AG04450 (cell line): ENCODE data around the gene FBN1. TPM values are rescaled to one million over a fixed set of nuclear protein-coding genes. Genes with fewer than 3 reads are reported as not detected.

Experiments
- CTCF ChIA-PET: fragments of 300-600, 350-600 bp; formaldehyde crosslinking; extraction: SDS; loops from one replicate; lab custom pipeline; 2022; ENCODE audit warnings: antibody characterized with exemption, inconsistent platforms; lab: Charles Lee
- POLR2A ChIA-PET: fragments of 350-600 bp; formaldehyde crosslinking; extraction: SDS; loops from one replicate; lab custom pipeline; 2021; ENCODE audit warnings: antibody characterized with exemption, inconsistent platforms; lab: Yijun Ruan, JAX
- DNase-seq: peaks from one replicate; pipeline ENCODE4 v3.0.0-alpha.2; 2011; ENCODE audit warnings: low read depth, low spot score
- H3K27ac ChIP-seq: one replicate; pipeline ENCODE4 v1.5.1; 2012; ENCODE audit warnings: low read depth, low read length, control low read depth
- H3K27me3 ChIP-seq: one replicate; pipeline ENCODE4 v1.6.0; 2012; ENCODE audit warnings: low read length; ENCODE audit not compliant: control insufficient read depth, insufficient read depth
- H3K4me3 ChIP-seq: 2 replicates; pipeline ENCODE4 v1.5.1; 2011; ENCODE audit warnings: mild to moderate bottlenecking, low read depth, low read length, control low read depth
- H3K9me3 ChIP-seq: 2 replicates; pipeline ENCODE4 v1.5.1; 2012; ENCODE audit warnings: low read length; ENCODE audit not compliant: control insufficient read depth, insufficient read depth
- CTCF ChIP-seq: IDR thresholded peaks from 2 replicates; pipeline ENCODE4 v1.5.1; 2011; ENCODE audit warnings: low read depth, low read length, control low read depth, inconsistent platforms
- polyA plus RNA-seq: library from polyadenylated mRNA; depleted of rRNA; stranded (reverse); fragments of >200 nt; gene quantifications from 2 replicates; pipeline ENCODE4 v1.2.3, GENCODE V29; 2011

Gene FBN1
- polyA plus RNA-seq, 1 experiment: 530 TPM

- POLR2A ChIA-PET: interaction anchor here (0.8 to 1.4 kb wide), 5 partner anchors 12 to 144 kb away, joined by 3 to 5 read pairs (median 4); no protein-coding TSS in a partner anchor
- CTCF ChIA-PET: interaction anchor here (0.9 to 1.4 kb wide), 3 partner anchors 14 to 136 kb away, joined by 3 to 6 read pairs (median 3); no protein-coding TSS in a partner anchor
Measured at GRCh38 chr15:48493763-48494225, 151.7 kb downstream of the FBN1 start.

GRCh38 chr15:48493084-48493762 lies 152.3 kb downstream of the FBN1 start:
- no peak overlapping the region for H3K4me3 ChIP-seq
- peak overlapping the region; percentile 91 for H3K27ac ChIP-seq
- ChIA-PET CTCF (no interaction called here), POLR2A (interaction anchor here (0.8 to 1.4 kb wide), 5 partner anchors 11 to 145 kb away, joined by 3 to 5 read pairs (median 4); no protein-coding TSS in a partner anchor)
- H3K9me3 ChIP-seq: no peaks in the 10 kb centered on the region
- DNase-seq: peak; percentile 88
- no peaks in the 10 kb centered on the region for H3K27me3 ChIP-seq
- TF ChIP-seq CTCF: no peak

More at GRCh38 chr15:48493763-48494225, 151.7 kb downstream of the FBN1 start:
- no peaks in the 10 kb centered on the region for H3K9me3 ChIP-seq
- no peak for DNase-seq
- no peak for TF ChIP-seq CTCF
- H3K27ac ChIP-seq: peak overlapping the region; percentile 91
- no peak overlapping the region for H3K4me3 ChIP-seq
- no peaks in the 10 kb centered on the region for H3K27me3 ChIP-seq

GRCh38 chr15:48486228-48486627 lies 159.3 kb downstream of the FBN1 start:
- H3K27ac ChIP-seq: no peak overlapping the region
- no peak overlapping the region for H3K4me3 ChIP-seq
- ChIA-PET POLR2A (no interaction called here), CTCF (interaction anchor here (1.5 kb wide), 1 partner anchor 134 kb away, joined by 5 read pairs; no protein-coding TSS in a partner anchor)
- TF ChIP-seq CTCF: no peak
- no peaks in the 10 kb centered on the region for H3K27me3 ChIP-seq
- H3K9me3 ChIP-seq: no peaks in the 10 kb centered on the region
- DNase-seq: no peak

GRCh38 chr15:48481802-48482201 lies 163.7 kb downstream of the FBN1 start:
- Histone ChIP-seq H3K4me3 (no peak overlapping the region), H3K27me3 (no peaks in the 10 kb centered on the region), H3K27ac (no peak overlapping the region), H3K9me3 (no peaks in the 10 kb centered on the region)
- CTCF ChIA-PET: interaction anchor here (1.7 kb wide), 1 partner anchor 129 kb away, joined by 7 read pairs; no protein-coding TSS in a partner anchor
- POLR2A ChIA-PET: interaction anchor here (0.8 to 1.0 kb wide), 2 partner anchors 12 to 75 kb away, joined by 3 to 4 read pairs; no protein-coding TSS in a partner anchor
- no peak for TF ChIP-seq CTCF
- DNase-seq: peak; percentile 39

- Histone ChIP-seq H3K4me3 (no peak overlapping the region), H3K27me3 (no peaks in the 10 kb centered on the region), H3K27ac (no peak overlapping the region), H3K9me3 (no peaks in the 10 kb centered on the region)
- DNase-seq: no peak
- ChIA-PET CTCF (interaction anchor here (0.9 to 1.0 kb wide), 2 partner anchors 121 to 143 kb away, joined by 3 to 7 read pairs; no protein-coding TSS in a partner anchor), POLR2A (no interaction called here)
- TF ChIP-seq CTCF: no peak
Measured at GRCh38 chr15:48479751-48480150, 165.8 kb downstream of the FBN1 start.
